NCI-H345 treated with DMSO at 0.1 percent for 48 hours (cell line): ENCODE measurements around the gene FOXG1.
A peak's percentile ranks its signal among the peaks of the same experiment; 100 is the strongest.

ENCODE experiments used
- DNase-seq: peaks from one replicate; lab custom pipeline; 2025; ENCODE audit not compliant: unreplicated experiment; lab: John Stamatoyannopoulos, UW

The FOXG1 gene

GRCh38 chr14:28774764-28775735 is 8.5 kb downstream of the FOXG1 start:
- peak; percentile 53 for DNase-seq

- DNase-seq, result no peak
Measured at GRCh38 chr14:28776482-28777266, 10.1 kb downstream of the FOXG1 start.

GRCh38 chr14:28777471-28778137 is 11.0 kb downstream of the FOXG1 start:
- no peak for DNase-seq

GRCh38 chr14:28778138-28779117 is 11.8 kb downstream of the FOXG1 start:
- no peak for DNase-seq

- no peak for DNase-seq
Measured at GRCh38 chr14:28779456-28779855, 12.9 kb downstream of the FOXG1 start.

GRCh38 chr14:28780843-28781820 is 14.5 kb downstream of the FOXG1 start:
- DNase-seq, result no peak

- DNase-seq, result no peak
Measured at GRCh38 chr14:28782301-28782700, 15.7 kb downstream of the FOXG1 start.

- DNase-seq, result no peak
Measured at GRCh38 chr14:28783664-28784063, 17.1 kb downstream of the FOXG1 start.

- DNase-seq, result no peak
Measured at GRCh38 chr14:28784096-28785048, 17.8 kb downstream of the FOXG1 start.

- DNase-seq, result no peak
Measured at GRCh38 chr14:28785096-28785952, 18.7 kb downstream of the FOXG1 start.

- DNase-seq, result no peak
Measured at GRCh38 chr14:28807518-28807917, 40.9 kb downstream of the FOXG1 start.

GRCh38 chr14:28813810-28814209 is 47.2 kb downstream of the FOXG1 start:
- DNase-seq, result no peak
